Measurements from ENCODE around the gene EML6.

The EML6 gene

DNA sequence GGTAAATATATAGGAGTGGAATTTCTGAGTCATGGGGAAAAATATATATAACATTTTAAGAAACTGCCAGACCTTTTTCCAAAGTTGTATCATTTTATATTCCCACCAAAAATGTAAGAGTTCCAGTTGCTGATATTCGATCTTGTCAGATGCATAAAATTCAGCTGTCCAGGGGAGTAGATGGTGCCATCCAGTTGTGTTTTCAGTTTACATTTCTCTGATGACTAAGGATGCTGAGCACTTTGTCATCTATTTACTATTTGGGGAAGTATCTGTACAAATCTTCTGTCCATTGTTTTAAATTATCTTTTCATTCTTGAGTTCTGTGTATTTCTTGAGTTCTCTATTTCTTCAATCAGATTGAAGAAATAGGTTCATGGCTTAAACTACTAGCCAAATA is 200.7 kb downstream of the EML6 start:
- DNase-seq: no peak

GRCh38 chr2:54925022-54925421 is 201.6 kb downstream of the EML6 start:
- DNase-seq: no peak

- no peak for DNase-seq
Observed at GRCh38 chr2:54927085-54927750, 203.8 kb downstream of the EML6 start.

DNA sequence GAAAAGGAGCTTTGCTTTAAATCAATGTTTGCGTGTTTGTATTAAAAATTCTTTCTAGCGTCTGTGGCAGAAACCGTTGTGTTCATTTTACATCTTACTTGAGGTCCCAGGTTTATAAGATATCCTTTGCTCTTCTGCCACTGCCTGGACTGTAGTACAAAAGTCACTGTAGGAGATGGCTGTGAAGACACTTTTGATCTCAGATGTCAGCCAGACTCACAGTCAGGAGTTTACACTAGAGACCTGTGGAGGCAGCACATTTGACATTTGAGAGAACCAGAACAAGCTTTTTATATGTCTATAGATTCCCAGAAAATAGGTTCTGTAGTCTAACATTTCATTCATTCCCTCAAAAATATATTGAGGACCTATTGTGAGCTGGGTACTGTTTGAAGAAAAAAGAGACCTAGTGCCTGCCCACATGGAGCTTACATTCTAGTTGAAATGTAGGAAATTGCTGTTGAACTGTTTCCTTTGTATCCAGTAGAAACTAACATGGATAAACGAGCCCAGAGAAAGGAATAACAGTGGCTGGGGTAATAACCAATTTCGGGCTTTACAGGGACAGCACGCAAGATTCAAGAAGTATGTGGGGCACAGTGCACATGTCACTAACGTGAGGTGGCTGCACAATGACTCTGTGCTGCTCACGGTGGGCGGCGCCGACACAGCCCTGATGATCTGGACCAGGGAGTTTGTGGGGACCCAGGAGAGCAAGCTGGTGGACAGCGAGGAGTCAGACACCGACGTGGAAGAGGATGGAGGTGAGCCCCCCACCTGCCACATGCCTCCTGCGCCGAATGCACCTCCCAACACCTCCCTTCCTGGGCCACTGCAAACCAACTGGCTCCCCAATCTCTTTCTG is 204.5 kb downstream of the EML6 start:
- DNase-seq: no peak

- DNase-seq: no peak
Observed at GRCh38 chr2:54928719-54929118, 205.3 kb downstream of the EML6 start.

- DNase-seq: no peak
Observed at GRCh38 chr2:54931473-54931872, 208.0 kb downstream of the EML6 start.

- DNase-seq: no peak
Observed at GRCh38 chr2:54935389-54935788, 211.9 kb downstream of the EML6 start.

- DNase-seq: no peak
Observed at GRCh38 chr2:54936766-54937165, 213.3 kb downstream of the EML6 start.

- no peak for DNase-seq
Observed at GRCh38 chr2:54939446-54940118, 216.1 kb downstream of the EML6 start.

DNA sequence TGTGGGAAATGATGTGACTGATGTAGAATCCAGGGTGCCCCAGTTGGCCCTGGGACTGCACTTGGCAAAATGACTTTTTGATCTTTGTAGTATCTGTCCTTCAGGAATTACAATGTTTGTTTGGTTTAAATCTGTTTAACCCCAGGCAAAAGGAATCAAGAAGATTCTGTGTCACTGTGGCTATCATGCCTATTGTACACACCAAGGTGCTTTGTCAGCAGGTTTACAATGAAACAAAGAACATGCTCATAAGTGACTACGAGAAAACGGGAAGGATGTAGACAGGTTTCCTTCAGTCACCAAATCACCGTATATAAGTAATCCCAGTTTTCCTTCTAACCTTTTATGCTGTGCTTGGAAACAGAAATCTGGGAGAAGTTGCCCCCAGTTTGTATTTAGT is 217.3 kb downstream of the EML6 start:
- no peak for DNase-seq

DNA sequence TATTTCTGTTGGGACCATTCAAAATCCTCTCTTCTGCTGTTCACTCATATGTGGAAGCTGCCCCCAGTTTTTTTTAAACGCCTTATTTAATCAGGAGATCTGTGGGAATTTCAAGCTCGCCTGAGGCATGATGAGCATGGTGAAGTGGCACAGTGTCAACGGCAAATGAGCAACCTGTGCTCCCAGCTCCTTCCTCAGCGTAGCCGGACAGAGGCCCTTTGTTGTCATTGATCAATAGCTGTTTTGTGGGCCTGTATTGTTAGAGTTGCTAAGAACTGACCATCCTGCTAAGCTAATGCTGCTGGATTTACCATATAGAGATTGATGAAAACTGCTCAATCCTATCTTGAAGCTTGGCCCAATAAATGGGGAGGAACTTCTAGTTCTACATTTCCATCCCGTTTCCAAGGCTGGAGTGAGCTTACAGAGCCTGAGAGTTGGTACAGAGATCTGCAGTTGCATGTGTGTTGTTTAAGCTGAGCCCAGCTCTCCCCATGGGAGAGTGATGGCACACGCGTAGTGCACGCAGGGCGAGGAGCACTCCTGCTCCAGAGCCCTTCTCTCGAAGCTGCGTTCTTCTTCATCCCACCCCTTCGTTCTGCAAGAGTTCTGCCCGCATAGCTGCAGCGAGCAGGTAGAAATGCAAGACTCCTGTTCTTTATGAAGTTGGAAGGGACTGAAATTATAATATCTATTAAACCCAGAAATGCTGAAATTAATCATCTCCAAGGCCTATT is 218.0 kb downstream of the EML6 start:
- DNase-seq: no peak

- DNase-seq: no peak
Observed at GRCh38 chr2:54942373-54942772, 218.9 kb downstream of the EML6 start.

- no peak for DNase-seq
Observed at GRCh38 chr2:54944724-54945326, 221.4 kb downstream of the EML6 start.

- DNase-seq: no peak
Observed at GRCh38 chr2:54945391-54946219, 222.1 kb downstream of the EML6 start.

- no peak for DNase-seq
Observed at GRCh38 chr2:54946220-54946805, 222.9 kb downstream of the EML6 start.

DNA sequence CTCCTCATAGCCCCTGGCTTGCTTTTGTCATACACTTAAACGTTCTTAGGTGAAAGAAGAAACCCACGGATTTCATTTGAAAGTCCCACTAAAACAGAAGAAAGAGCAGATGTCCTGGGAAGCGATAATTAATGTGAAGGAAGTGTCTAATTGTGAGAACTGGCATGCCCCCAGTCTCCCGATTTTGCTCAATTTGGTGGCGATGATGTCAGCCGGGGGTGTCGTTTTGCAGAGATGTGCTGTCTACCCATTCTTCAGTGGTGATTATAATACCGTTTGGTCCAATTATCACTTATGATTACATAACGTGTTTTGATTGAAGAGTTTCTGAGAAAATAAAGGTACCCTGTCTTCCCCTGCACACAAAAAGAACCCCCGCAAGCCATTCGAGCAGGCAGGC is 223.7 kb downstream of the EML6 start:
- no peak for DNase-seq

- no peak for DNase-seq
Observed at GRCh38 chr2:54947646-54948045, 224.2 kb downstream of the EML6 start.

DNA sequence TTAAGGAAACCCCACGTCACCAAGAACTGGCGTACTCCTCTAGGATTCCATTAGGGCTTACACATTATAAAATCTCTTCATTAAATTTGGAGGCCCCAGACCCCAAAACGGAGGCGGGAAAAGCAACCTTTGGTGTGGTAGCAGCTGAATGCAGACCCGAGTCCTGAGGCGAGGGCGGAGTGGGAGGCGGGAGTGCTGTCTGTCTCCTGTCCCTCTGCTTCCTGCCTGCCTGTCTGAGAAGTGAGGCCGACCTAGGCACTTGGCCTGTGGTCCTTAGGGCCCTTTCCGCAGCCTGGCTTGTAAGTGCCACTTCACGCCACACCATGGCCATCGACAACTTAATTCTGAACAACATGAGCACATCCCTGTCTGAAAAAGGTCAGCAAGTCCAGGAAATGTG is 224.7 kb downstream of the EML6 start:
- no peak for DNase-seq

- no peak for DNase-seq
Observed at GRCh38 chr2:54949431-54949830, 226.0 kb downstream of the EML6 start.

DNA sequence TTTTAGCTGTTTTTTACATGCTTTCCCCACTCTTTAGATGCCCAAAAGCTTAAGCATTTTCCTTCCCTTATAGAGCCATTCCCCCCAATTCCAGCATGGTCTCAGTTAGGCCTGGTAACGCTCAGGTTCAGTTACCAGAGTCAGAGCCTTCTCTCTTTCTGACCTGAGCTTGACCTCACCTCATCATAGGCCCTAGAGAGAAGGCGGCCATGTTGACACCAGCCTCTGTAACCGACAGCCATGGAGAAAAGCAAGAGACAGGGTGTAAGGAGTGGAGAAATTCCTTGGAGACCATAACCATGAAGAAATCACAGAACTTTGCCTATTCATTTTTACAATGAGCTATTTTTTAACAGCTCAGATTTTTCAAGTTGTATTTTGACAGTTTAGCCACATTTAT is 227.3 kb downstream of the EML6 start:
- no peak for DNase-seq

DNA sequence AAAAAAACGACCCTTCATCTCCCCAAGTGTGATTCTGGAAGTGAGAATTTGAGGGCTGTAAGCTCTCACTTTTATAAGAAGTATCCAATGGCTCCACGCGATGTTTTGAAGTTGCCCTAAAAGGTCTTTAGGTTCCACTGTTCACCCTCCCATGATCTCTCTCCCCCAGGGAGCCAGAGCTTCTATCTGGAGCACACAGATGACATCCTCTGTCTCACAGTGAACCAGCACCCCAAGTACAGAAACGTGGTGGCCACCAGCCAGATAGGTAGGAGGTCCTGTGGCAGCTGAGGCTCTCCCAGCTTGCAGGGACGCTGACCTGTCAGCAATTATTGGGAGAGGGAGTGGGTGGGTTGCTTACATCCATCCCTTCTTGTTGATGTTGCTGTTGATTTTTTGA is 229.0 kb downstream of the EML6 start:
- no peak for DNase-seq
